Measurements from ENCODE around the gene SBF1. TPM values are rescaled to one million over a fixed set of nuclear protein-coding genes. Genes with fewer than 3 reads are reported as not detected.
A peak's percentile ranks its signal among the peaks of the same experiment; 100 is the strongest.

The SBF1 gene
- total and polyA plus RNA-seq, 2 of the 13 experiments (the other 11 are each of a cell fraction or from before 2014, with no cell fraction given): 31.7 to 40.9 TPM

DNA sequence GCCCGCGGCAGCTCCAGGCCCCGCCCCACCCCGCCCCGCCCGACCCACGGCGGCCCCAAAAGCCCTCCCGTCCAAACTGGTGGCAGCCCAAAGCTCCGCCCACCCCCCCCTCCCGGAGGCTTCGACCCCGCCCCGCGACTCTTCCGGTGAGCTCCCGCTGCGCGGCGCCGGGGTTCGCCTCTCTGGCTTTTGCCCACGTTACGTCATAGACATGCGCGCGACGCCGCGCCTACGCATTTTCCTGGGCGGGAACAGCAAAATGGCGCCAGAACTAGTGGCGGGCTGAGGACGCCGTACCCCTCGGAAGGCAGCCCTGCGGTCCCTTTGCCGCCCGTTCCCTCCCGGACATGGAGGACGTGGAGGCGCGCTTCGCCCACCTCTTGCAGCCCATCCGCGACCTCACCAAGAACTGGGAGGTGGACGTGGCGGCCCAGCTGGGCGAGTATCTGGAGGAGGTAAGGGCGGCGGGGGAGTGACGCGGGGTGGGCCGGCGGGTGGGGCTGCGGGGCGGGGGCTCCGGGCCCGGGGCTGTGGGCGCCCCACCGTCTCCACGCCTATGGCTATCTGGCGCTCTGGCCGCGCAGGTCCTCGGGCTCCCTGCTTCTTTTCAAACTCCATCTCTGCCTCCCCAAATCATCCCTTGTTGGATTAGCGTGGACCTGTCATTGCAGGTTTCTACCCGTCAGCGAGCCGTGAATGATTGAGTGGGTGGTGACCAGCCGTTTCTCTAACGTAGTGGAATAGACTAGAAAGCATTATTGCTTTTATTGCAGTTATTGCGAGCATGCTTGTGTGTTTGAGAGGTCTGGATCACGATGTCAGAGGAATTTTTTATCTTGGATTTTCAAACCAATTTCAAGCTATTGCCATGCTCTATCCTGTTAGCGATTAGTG lies 33.4 kb upstream of the SBF1 start, which contains the start of gene NCAPH2 (continued):
- TF ChIP-seq HINFP (CRISPR knock-in tag; IDR thresholded peaks at IDR 0.05; ENCODE audit: low read depth): no peak
- TF ChIP-seq ZNF775 (CRISPR knock-in tag; IDR thresholded peaks at IDR 0.05; ENCODE audit: borderline replicate concordance): no peak
- no peak for TF ChIP-seq KDM6A (CRISPR knock-in tag; IDR thresholded peaks at IDR 0.05; ENCODE audit: low read depth)
- TF ChIP-seq TOE1 (CRISPR knock-in tag; IDR thresholded peaks at IDR 0.05): 0 out of 2 replicates have a peak, but pooled peaks have one; percentile 44
- TF ChIP-seq ZNF556 (CRISPR knock-in tag; IDR thresholded peaks at IDR 0.05; ENCODE audit: borderline replicate concordance): no peak; the same call in 1 of the 2 replicates
- TF ChIP-seq TBX3 (IDR thresholded peaks at IDR 0.05; ENCODE audit: borderline replicate concordance): no peak
- TF ChIP-seq ZNF24 (IDR thresholded peaks at IDR 0.05): no peak
- no peak for TF ChIP-seq LCORL (IDR thresholded peaks at IDR 0.05)
- peak; percentile 22; the same call in 1 of the 2 replicates for TF ChIP-seq LCORL (CRISPR knock-in tag; IDR thresholded peaks at IDR 0.05)
- TF ChIP-seq ZGPAT (CRISPR knock-in tag; IDR thresholded peaks at IDR 0.05): no peak
- TF ChIP-seq, protein P1, sequence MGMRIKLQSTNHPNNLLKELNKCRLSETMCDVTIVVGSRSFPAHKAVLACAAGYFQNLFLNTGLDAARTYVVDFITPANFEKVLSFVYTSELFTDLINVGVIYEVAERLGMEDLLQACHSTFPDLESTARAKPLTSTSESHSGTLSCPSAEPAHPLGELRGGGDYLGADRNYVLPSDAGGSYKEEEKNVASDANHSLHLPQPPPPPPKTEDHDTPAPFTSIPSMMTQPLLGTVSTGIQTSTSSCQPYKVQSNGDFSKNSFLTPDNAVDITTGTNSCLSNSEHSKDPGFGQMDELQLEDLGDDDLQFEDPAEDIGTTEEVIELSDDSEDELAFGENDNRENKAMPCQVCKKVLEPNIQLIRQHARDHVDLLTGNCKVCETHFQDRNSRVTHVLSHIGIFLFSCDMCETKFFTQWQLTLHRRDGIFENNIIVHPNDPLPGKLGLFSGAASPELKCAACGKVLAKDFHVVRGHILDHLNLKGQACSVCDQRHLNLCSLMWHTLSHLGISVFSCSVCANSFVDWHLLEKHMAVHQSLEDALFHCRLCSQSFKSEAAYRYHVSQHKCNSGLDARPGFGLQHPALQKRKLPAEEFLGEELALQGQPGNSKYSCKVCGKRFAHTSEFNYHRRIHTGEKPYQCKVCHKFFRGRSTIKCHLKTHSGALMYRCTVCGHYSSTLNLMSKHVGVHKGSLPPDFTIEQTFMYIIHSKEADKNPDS (CRISPR knock-in tag; IDR thresholded peaks at IDR 0.05): no peak
- TF ChIP-seq POLR2AphosphoS5 (IDR thresholded peaks at IDR 0.05; ENCODE audit: low read depth, low read length): peak; percentile 73
- TF ChIP-seq ZNF816 (CRISPR knock-in tag; IDR thresholded peaks at IDR 0.05; ENCODE audit: borderline replicate concordance): no peak
- no peak for TF ChIP-seq ZFP36L1 (CRISPR knock-in tag; IDR thresholded peaks at IDR 0.05)
- no peak for TF ChIP-seq ZNF782 (CRISPR knock-in tag; IDR thresholded peaks at IDR 0.05; ENCODE audit: borderline replicate concordance)
- TF ChIP-seq, protein P2, sequence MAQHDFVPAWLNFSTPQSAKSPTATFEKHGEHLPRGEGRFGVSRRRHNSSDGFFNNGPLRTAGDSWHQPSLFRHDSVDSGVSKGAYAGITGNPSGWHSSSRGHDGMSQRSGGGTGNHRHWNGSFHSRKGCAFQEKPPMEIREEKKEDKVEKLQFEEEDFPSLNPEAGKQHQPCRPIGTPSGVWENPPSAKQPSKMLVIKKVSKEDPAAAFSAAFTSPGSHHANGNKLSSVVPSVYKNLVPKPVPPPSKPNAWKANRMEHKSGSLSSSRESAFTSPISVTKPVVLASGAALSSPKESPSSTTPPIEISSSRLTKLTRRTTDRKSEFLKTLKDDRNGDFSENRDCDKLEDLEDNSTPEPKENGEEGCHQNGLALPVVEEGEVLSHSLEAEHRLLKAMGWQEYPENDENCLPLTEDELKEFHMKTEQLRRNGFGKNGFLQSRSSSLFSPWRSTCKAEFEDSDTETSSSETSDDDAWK (CRISPR knock-in tag; IDR thresholded peaks at IDR 0.05): no peak
- TF ChIP-seq, protein P3, sequence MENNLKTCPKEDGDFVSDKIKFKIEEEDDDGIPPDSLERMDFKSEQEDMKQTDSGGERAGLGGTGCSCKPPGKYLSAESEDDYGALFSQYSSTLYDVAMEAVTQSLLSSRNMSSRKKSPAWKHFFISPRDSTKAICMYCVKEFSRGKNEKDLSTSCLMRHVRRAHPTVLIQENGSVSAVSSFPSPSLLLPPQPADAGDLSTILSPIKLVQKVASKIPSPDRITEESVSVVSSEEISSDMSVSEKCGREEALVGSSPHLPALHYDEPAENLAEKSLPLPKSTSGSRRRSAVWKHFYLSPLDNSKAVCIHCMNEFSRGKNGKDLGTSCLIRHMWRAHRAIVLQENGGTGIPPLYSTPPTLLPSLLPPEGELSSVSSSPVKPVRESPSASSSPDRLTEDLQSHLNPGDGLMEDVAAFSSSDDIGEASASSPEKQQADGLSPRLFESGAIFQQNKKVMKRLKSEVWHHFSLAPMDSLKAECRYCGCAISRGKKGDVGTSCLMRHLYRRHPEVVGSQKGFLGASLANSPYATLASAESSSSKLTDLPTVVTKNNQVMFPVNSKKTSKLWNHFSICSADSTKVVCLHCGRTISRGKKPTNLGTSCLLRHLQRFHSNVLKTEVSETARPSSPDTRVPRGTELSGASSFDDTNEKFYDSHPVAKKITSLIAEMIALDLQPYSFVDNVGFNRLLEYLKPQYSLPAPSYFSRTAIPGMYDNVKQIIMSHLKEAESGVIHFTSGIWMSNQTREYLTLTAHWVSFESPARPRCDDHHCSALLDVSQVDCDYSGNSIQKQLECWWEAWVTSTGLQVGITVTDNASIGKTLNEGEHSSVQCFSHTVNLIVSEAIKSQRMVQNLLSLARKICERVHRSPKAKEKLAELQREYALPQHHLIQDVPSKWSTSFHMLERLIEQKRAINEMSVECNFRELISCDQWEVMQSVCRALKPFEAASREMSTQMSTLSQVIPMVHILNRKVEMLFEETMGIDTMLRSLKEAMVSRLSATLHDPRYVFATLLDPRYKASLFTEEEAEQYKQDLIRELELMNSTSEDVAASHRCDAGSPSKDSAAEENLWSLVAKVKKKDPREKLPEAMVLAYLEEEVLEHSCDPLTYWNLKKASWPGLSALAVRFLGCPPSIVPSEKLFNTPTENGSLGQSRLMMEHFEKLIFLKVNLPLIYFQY (CRISPR knock-in tag; IDR thresholded peaks at IDR 0.05; ENCODE audit: borderline replicate concordance): no peak
- 0 out of 2 replicates have a peak, but pooled peaks have one; percentile 32 for TF ChIP-seq ZNF792 (CRISPR knock-in tag; IDR thresholded peaks at IDR 0.05)
- 0 out of 2 replicates have a peak, but pooled peaks have one; percentile 52 for TF ChIP-seq ZNF160 (CRISPR knock-in tag; IDR thresholded peaks at IDR 0.05)

All from HepG2 (cell line).